CD4-positive, alpha-beta T cell treated with Interleukin-15 for 1 hour (primary cell): ENCODE measurements around the gene C16orf90.
"Not testable (repeated sequence)": the region's sequence is repeated elsewhere in the genome, so short reads cannot be mapped to it uniquely, and the experiment has no call there.

Experiments
- DNase-seq: peaks from one replicate; pipeline ENCODE4 v3.0.0-alpha.2; 2020

The C16orf90 gene

GRCh38 chr16:3482659-3483241, 12.5 kb downstream of the C16orf90 start:
- DNase-seq: no peak

- no peak for DNase-seq
Measured at GRCh38 chr16:3481696-3482658, 13.3 kb downstream of the C16orf90 start.

GRCh38 chr16:3480901-3481695, 14.2 kb downstream of the C16orf90 start:
- no peak for DNase-seq

DNA sequence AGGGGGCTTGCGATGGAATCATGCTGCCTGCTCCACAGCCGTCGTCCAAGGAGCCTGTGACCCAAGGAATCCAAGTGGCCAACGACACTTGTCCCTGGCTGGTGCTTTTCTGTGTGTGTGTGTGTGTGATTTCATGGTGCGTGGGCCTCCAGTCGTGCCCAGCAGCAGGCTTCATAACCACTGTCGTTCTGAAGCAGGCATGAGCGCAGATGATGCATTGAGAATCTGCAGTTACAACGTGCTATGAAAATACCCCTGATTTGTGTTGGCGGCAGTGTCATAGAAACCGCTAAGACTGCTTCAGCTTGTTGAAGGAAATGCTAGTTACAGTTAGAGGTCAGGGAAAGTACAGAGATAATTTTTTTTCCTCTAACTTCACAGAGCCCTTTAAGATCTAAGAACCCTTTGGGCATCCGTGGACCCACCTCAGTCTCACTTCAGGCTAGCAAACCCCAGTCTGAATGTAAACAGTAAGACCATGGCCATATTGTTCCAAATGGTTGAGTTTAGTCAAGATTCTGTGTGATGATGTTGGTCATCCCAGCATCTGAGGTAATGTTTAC, 15.6 kb downstream of the C16orf90 start:
- no peak for DNase-seq

DNA sequence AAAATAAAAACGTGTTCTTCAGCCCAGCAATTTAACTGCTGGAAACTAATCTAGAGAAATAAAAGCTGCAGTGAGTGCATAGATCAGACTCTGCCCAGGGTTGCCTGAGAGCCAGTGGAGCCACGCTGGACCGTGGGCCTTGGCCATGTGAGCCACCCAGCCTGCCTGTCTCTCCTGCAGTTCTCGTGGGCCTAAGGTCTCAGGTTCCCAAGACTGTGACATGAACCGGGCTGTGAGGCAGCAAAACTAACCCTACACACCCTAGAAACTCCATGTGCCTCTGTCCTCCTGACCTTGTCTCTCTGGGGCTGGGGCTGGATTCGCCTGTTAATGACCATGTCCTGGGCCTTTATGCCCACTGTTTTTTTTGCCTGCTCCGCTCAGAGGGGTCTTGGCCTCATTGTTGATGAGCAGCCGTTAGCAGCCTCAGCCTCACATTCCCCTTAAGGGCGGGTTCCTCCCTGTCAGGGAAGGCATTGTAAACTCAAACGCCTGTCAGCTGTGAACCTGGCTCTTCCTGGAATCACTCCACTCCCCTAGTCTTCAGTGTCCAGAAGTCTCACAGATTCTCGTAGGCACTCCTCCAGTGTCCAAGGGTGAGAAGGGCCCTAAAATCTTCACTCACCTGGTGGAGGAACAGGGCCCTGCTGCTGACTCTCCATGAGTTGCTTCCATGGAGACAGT, 16.9 kb downstream of the C16orf90 start:
- no peak for DNase-seq

DNA sequence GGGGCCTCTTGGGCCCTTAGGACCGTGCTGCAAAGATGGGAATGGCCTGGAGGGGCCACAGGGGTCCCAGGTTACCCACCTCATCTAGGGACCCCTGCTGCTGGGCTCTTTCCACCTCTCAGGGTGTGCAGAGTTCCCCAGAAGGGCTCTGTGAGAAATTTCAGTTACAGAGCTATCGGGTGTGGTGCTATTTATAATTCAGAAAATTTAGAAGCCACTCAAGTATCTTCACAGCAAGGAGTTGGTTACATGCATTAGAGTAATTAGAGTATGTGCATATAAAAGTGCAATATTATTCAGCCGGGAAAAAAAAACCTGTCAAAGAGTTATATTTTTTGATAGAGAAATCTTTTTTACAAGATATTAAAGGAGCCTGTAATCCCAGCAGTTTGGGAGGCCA, 18.9 kb downstream of the C16orf90 start:
- no peak for DNase-seq

DNA sequence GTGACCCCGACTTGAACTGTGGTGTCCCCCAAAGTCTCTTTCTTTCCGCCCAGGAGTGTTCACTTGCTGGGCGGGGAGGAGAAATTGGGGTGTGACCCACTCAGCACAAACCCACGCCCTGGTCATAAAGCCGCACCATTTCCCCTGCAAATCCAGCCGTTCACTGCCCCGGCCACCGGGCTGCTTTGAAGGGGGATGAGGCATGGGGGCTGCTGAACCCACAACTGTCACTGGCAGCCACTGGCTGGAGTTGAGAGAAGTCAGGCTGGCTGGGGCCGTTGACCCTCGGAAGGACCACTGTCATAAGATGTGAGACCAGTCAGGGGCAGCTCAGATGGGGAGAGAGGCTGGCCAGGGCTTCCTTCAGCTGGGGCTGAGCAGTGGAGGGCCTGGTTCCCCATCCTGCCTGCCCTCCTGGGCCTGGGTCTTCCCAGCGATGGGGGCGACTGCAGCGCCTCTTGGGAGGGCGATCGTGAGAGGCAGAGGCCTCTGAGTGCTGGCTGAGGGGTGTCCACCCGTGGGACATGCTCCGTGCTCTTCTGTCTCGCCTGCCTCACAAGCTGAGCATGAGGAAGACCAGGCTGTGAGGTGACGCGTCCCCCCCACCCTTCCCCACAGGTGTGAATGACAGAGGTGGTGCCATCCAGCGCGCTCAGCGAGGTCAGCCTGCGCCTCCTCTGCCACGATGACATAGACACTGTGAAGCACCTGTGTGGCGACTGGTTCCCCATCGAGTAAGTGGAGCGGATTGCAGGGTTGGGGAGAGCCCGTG, 19.5 kb downstream of the C16orf90 start:
- no peak for DNase-seq

- DNase-seq: not testable (repeated sequence)
Measured at GRCh38 chr16:3474870-3475269, 20.4 kb downstream of the C16orf90 start.

DNA sequence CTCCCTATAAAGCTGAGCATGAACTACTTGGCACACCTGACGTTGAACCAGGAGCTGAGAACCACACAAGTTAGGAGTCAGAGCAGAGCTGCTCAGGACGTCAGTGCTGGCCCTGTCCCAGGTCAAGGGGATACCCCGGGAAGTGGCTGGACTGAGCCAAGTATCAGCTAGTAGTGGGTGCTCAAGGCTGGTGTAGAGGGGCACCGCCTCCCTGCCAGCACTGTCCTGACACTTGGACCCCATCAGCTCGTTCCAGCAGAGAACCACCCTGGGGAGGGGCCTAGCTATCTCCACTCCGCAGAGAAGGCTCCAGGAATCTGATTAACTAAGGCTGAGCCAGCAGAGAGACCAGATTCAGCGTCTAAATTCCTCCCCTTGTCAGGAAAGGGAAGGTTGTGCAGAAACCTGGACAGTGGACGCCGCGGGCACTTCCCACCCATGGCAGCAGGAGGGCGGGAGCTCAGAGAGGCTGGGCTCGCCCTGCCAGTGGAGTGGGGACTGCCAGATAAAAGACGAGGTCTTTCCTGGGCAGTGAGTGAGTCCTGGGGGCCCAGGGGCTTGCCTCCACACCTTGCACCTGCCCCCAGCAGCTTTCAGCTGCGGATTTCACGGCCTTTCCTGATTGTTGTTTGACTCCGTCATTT, 21.0 kb downstream of the C16orf90 start:
- DNase-seq: no peak

DNA sequence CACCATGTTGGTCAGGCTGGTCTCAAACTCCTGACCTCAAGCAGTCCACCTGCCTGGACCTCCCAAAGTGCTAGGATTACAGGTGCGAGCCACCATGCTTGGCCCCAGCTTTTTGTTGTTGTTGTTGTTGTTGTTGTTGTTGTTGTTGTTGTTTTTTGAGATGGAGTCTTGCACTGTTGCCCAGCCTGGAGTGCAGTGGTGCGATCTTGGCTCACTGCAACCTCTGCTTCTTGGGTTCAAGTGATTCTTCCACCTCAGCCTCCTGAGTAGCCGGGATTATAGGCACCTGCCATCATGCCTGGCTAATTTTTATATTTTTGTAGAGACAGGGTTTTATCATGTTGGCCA, 21.7 kb downstream of the C16orf90 start:
- not testable (repeated sequence) for DNase-seq

GRCh38 chr16:3472878-3473595, 22.3 kb downstream of the C16orf90 start:
- no peak for DNase-seq

DNA sequence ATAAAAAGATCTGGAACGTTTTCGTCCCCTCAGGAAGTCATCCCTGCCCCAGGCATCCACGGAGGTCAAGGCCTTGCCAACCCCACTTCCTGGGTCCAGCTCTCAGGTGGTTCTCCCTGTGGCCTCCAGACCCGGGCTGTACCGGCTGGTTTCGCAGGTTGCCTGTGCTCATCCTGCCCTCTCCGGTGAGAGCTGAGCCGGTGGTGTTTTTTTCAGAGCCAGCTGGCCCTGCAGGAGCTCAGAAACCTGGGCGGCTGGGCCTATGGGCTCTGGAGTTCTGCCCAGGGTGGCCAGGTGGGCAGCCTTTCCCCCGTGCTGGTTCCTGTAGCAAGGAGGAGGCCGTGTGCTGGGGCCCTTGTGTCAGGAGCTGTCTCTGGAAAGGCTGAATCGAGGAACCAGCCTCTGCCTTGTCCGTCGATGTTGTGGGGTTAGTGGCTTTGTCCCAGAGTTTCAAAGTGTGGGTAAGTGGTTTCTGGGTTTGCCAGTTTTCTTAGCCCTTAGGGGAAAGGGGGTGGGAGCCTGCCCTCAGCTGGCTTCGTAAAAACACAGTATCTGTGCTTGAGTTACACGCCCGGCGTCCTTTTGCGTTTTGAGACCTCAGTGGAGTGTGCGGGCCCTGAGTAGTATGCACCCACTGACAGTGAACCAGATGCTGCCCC, 23.6 kb downstream of the C16orf90 start:
- DNase-seq: no peak

DNA sequence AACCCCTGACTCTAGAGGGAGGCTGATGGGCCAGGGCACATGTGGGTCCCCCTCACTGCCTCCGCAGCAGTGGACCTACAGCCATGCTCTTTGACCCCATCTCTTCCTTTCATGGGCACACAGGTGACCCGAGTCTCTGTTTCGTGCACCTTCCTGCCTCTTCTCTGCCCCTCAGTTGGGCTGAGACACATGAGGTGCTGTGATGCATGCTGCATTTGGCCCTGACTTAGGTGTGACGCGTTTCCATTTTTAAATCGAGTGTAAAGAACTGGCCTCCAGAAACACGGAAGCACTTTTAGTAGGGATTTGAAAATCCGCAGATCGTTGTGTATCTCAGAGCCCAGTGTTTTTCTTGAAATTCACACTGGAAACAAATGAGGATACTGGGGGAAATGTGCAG, 24.6 kb downstream of the C16orf90 start:
- DNase-seq: no peak

GRCh38 chr16:3469736-3470135, 25.6 kb downstream of the C16orf90 start:
- DNase-seq: no peak

GRCh38 chr16:3468501-3468900, 26.8 kb downstream of the C16orf90 start:
- DNase-seq: no peak

DNA sequence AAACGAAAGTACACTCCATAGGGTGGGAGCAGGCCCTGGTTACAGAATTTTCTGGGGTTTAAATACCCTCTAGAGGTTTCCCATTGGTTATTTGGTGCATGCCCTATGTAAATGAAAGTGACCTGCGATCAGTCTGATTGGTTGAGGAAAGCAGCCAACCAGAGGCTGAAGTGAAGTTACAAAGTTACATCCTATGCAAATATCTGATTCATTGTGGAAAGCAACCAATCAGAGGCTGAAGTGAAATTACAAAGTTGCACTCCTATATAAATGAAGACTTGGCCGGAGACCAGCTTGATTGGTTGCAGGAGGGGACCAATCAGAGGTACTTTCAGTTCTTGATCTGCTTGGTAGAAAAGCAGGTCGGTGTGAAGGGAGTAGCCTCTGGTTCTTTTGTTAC, 27.4 kb downstream of the C16orf90 start:
- DNase-seq: no peak

DNA sequence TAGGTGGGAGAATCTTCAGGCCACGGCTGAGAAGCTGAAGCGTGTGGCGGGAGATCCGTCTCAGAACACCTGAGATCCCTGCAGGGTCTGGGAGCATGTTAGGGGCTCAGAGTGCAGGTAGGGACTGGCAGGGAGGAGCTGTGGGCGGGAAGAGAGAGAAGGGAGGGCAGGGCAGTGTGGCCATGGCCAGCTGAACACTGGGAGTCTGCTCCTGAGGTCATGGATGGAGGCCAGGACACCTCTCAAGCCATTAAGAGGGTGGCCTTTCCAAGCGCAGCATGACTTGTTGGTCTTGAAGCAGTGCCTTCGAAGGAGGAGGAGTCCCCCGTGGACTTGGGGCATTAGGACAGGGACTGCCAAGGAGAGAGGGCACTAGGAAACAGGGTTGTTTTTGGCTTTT, 28.1 kb downstream of the C16orf90 start:
- no peak for DNase-seq

- DNase-seq: no peak
Measured at GRCh38 chr16:3465911-3466584, 29.2 kb downstream of the C16orf90 start.

GRCh38 chr16:3465301-3465700, 30.0 kb downstream of the C16orf90 start:
- DNase-seq: no peak
